C4-2B (cell line): ENCODE measurements around the gene TSSK3.

ENCODE experiments used
- ZFX ChIP-seq: fragments of 450-650 bp; IDR thresholded peaks from 2 replicates; pipeline ENCODE4 v1.6.1; 2017
- TF ChIP-seq, protein P1 (sequence below): fragments of 450-650 bp; conservative IDR thresholded peaks from 2 replicates; pipeline ENCODE4 v1.5.1; 2017; ENCODE audit warnings: mild to moderate bottlenecking

DNA sequence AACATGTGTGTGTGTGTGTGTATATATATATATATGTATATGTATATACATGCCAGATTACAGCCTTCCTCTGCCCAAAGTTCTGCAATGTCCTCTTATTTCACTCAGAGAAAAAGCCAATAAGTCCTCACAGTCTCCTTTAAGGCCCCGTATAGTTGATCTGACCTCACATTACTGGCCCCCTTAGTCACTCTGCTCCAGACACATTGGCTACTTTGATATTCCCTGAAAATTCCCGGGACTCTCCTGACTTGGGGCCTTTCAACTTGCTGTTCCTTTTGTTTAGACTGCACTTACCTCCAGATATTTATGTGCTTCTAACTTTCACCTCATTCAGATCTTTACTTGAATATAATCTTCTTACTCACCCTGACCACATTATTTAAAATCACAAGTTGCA lies 36.1 kb downstream of the TSSK3 start:
- TF ChIP-seq, protein P1, sequence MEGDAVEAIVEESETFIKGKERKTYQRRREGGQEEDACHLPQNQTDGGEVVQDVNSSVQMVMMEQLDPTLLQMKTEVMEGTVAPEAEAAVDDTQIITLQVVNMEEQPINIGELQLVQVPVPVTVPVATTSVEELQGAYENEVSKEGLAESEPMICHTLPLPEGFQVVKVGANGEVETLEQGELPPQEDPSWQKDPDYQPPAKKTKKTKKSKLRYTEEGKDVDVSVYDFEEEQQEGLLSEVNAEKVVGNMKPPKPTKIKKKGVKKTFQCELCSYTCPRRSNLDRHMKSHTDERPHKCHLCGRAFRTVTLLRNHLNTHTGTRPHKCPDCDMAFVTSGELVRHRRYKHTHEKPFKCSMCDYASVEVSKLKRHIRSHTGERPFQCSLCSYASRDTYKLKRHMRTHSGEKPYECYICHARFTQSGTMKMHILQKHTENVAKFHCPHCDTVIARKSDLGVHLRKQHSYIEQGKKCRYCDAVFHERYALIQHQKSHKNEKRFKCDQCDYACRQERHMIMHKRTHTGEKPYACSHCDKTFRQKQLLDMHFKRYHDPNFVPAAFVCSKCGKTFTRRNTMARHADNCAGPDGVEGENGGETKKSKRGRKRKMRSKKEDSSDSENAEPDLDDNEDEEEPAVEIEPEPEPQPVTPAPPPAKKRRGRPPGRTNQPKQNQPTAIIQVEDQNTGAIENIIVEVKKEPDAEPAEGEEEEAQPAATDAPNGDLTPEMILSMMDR = no peak
- no peak for TF ChIP-seq ZFX
